GM19324 (cell line): ENCODE data around the gene GPR85.
"Not testable (repeated sequence)": the region's sequence is repeated elsewhere in the genome, so short reads cannot be mapped to it uniquely, and the experiment has no call there.

Experiments used
- ATAC-seq: cut with Tn5 transposase; IDR thresholded peaks from one replicate; pipeline ENCODE4 v1.9.1; 2021; ENCODE audit warnings: mild to moderate bottlenecking, moderate library complexity; ENCODE audit not compliant: unreplicated experiment, low FRiP score

GPR85 gene, protein sequence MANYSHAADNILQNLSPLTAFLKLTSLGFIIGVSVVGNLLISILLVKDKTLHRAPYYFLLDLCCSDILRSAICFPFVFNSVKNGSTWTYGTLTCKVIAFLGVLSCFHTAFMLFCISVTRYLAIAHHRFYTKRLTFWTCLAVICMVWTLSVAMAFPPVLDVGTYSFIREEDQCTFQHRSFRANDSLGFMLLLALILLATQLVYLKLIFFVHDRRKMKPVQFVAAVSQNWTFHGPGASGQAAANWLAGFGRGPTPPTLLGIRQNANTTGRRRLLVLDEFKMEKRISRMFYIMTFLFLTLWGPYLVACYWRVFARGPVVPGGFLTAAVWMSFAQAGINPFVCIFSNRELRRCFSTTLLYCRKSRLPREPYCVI

DNA sequence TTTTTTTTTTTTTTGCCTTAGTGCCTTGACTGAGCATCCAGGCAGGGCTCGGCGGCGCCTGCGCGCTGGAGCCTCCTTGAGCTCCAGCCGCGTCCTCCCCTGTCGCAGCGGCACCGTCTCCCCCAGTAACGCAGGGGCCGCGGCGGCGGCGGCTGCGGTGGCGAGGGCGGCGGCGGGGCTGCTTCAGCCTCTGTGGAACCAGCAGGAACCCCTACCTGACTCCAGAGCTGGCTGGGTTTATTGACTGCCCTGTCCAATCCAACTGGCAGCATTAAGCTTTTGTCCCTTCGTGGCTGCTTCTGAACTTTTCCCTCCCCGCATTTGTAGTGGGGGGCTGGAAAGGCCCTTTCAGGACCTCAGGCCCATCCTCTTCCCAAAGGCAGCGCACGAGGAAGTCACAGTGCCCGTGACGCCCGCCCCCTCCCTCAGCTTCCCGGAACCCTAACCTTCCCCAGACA, at the start of gene GPR85:
GPR85 (minus strand) TSS at position 397 of the 458 bp plus-strand sequence. CDS start 2,106 bp downstream, outside the sequence.
- ATAC-seq = peak; percentile 69

DNA sequence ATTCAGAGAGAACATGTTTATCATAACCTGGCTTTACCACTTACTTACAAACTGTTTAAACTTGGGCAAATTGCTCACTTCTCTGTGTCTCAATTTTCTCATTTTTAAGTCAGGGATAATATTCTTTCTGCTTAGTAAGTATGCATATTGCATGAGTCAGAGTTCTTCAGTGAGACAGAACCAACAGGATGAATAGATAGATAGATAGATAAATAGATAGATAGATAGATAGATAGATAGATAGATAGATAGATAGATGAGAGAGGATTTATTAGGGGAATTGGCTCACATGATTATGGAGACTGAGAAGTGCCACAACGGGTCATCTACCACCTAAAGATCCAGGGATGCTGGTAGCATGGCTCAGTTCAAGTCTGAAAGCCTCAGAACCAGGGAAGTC, 47.4 kb upstream of the GPR85 start:
- ATAC-seq = no peak

DNA sequence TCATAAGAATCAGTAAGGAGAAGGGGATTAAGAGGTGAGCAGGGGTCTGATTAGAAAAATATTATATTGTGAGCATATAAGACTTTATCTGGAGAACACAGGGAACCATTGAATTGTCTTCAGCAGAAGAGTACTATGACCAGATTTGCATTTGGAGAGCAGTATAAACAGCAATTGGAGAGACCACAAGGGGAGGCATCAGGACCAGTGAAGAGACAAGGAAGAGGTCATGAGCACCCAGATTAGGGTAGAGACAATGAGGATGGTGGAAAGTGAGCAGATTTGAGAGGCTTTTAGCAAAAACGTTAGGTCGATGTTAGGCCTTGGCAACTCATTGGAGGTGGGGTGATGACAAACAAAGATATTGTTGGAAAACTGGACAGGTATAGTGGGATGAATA, 44.7 kb upstream of the GPR85 start:
- no peak for ATAC-seq

DNA sequence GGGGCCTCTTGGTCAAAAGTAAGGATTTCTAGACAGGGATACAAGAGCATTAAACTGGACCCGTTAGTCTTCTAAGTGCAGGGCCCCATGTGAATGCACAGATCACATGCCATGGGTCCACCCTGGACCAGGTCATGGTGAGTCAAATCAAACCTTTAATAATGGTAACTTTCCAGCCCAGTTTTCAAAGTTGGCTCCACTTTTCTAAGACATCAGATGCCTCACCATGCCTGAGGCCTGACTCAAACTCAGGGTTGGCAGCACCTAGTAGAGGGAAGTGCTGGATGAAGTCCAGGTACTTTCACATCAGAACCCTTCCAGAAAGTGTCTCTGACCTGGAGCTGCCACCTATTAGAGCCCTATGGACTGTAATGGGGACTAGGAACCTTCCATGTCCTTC, 41.4 kb upstream of the GPR85 start:
- no peak for ATAC-seq

DNA sequence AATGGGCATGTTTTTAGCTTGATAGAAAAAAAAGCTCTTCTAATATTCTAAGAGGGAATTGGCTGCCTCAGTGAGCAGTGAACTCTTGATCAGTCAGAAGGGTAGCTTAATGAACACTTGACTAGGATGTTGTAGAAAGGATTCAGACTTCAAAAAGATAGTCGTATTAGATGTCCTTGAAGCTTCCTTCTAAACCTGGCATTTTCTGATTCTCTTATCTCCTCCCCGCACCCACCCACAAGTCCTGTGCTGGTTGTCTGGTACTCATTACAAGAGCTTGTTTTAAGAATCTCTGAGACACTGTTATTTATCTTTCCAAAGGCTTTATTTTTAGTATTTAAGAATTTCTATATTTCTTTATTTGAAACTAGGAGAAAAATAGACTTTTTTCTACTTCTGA, 39.1 kb upstream of the GPR85 start:
- no peak for ATAC-seq

DNA sequence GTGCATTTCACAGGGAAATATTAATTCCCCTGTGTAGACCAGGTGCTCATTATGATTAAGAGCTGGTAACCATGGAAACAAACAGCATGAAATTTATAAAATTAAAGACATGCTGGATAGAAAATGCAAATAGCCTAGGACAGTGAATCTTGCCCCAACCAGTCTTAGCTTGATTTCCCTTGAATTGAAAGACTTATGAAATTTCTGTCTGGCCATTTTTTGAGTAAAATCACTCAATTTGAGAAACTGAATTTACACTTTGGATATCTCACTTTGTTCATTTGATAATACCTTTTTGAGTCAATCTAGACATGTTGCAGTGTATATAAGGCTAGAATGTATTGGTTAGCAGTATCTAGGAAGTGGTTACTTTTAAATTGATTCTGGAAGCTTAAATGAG, 36.1 kb upstream of the GPR85 start:
- ATAC-seq = no peak

DNA sequence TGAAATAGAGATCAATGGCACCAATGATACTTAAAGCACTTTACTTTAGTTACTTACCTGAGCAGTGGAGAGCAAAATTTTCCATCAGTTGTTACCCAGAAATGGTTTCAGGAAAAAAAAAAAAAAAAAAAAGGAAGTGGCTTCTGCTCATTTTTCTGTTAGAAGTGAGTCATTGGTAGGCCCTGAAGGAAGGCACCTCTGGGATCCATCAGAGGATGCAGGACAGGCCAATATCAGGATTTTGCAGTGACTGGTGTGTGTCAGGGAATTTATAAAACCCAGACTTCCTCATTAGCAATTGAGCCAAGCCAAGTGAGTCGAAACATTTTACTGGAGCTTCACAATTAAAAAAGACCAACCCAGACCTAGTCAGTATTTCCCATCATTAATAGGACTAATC, 34.0 kb upstream of the GPR85 start:
- ATAC-seq = no peak

DNA sequence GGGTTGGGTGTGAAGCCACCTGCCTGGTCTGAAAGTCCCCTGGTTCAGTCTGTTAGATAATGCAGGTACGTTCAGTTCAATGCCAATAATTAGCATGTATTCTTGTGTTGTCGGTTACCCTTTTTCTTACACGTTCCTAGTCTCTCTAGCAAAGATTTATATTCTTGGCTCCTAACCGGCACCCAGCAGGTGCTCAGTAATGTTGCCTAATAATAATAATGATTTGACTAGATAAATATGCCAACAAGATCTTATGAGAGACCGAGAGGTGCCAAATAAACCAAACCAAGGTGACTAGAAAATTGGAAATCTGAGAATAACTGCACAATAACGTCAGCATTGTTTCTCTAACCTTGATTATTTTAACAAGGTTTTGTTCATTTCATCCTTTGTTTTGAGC, 32.8 kb upstream of the GPR85 start:
- no peak for ATAC-seq

DNA sequence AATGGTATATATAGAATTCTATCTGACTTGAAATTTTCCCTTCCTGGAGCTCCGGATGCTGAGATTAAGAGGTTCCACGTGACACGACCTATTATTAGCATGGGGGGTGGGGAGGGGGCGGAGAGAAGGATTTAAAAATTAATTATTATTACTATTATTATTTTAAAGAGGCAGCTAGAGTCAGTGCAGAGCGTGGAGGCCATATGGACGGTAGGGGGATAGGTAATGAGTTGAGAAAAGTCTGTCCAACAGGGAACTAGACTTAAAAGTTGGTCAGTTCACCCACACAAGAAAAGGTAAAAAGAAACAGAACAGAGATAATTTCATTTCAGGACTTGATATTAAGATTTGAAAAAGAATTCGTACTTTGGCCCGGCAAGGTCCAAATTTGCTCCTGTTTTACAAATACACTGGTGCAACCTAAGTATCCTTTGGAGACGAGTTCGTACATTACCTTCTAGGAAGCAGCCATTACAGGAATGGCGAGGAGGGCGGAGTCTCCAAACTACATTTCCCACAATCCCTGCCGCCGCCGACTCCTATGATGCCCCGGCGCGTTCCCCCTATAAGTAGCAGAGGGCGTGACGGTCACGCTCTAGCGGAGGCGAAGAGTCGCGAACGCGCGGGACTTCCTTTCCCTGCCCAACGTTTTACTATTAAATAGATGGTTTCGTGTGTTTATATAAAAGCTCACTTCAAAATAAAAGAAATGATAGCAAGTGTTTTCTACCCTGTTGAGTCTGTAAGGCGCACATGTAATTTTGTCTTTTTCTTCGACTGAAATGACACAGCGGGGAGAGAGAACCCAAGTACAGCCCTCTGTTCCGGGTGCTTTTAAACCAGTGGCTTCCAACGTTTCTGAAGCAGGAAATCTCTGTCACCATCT, 31.7 kb upstream of the GPR85 start, which contains the start of gene SMIM30:
SMIM30 (minus strand) TSS at position 481 of the 886 bp plus-strand sequence. CDS start 976 bp downstream, outside the sequence.
- peak; percentile 99 for ATAC-seq

DNA sequence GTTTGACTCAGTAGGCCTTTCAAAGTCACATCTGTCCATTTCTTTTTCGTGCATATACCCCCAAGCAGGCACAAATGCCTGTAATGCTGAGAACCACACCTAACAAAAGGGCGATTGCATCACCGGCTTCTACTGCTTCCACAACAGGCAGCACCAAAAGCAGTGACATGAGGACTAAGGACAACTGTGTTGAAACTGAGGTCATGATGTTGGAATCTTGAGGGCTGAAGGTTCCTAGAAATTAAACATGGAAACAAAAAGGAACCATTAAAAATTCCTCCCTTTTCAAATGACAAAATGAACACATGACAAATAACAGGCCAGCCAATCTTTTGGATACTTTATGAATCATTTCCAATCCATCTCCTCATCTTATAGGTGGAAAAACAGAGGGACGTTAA, 30.7 kb upstream of the GPR85 start:
- not testable (repeated sequence) for ATAC-seq

DNA sequence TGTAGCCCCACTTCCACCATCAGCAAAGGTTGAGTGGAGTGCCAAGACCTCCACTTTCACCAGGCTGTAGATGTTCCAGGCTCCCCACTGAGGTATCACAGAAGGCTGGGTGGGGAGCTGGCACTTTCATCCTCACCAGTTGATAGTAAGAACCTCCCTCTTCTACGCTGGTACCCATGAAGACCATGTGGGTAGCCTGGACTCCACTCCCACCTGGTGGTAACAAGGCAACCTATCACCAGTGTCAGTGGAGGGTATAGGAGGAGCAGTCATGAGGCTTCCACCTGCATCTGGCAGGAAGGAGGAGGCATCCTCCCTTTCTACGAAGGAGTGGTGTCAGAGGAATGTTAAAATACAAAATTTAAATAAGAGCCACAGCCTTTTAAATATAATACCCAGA, 27.3 kb upstream of the GPR85 start:
- peak; percentile 68 for ATAC-seq

DNA sequence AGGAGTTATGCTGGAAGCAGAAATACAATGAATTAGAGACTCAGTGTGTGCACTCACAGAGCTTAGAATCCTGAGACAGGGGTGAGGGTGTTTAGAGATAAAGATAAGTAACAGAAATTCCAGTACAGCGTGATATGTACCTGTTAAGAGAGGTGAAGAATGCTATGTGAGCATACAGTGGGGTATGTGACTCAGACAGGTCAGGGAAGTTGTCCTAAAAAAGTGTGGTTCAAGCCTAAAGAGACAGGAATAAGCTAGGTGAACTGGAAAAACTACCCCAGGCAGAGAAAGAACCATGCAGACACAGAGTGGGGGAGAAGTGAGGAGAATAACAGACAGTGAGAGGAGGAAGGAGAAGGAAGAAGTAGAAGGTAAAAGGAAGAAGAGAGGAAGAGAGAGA, 23.1 kb upstream of the GPR85 start:
- no peak for ATAC-seq

DNA sequence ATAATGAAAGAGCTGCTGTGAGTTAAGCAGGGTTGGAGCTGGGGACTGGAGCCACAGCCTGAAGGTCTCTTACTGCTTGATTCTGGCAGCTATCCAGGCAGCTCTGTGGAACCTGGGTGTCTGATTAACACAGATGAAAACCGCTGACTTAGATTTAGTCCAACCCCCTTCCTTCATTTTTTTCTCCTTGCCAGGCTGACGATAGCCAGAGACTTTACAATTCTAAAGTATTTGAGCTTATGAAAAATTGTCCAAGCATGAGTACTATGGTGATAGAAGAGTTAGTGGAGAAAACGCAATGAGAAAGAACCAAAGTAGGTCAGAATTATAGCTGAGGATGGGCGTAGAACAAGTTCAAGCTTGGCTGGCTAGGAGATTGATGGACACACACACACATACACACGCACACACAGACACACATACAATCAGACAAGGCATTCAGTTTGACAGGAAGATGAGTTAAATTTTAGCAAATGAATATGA, 13.5 kb upstream of the GPR85 start:
- ATAC-seq = no peak

DNA sequence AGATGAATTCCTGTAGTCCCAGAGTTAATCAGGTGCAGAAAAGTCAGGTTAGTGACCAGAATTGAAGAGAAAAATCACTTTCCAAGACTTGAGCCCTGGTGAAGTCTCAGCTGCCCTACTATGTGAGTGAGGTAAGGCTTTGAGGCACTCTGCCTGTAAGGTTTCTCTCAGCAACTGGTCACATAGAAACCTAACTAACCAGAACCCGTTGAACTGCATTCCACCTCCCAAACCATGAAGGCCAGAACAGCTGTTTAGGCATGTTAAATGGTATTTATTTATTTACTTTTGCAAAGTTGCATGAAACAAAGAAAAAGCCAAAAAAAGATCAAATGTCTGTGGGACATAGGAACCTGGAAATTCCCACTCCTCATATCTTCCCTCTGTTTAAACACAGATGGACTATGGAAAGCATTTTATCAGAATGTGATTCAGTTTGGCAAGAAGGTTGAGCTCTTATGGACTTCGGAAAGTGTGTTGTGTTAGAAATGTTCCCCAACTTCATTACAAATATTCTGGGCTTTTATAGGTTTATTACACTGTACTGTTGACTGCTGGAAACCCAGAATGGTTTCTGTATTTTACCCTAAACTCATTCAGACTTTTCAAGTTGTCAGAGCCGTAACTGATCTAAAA, 12.8 kb upstream of the GPR85 start:
- no peak for ATAC-seq

DNA sequence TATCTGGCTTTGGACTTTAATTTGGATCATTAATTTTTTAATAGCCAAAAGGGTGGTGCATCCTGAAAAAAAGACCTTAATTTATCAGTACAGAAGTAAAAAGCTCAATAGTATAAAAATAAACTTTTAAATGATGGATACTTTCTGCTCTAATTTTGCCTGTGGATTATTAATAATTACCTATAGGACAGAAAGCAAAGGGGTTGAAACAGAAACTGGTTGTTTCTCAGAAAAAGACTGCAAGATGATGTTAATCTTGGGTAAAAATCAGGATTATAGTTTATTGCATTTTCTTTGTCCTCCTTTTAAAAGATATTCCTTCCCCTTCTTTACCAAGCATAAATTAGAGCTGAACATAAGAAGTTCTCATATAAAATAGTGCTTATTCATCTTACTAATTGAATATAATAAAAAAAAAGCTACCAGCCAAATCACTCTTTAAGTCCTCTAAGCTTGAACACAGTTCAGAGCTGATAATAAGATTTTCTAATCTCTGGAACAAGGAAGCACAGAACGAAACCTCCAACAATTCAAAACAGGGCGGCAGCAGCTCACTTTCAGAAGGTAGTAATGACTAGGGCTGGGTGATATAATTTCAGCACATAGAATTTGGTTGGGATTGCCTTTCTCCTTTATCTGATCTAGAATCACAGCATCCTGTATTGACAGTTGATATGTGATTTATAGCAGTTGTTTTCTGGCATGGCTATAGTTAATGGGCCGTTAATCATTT, 8.1 kb upstream of the GPR85 start:
- peak; percentile 64 for ATAC-seq

DNA sequence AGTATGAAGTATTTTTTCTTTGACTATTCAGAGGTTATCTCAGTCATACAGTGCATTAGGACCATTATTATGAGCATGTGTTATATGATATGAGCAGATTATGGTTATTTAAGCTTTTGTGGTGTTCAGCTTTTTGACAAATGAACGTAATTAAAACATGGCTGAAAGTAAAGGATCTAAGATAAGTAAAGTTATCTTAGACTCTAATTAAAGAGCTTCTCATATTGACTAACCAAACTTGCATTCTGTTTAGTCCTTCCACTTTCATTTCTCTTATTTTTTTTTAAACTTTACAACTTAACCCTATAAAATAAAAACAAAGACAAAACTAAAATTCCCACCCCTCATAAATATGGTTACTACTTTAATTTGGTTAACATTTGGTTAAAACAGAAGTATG, 6.9 kb upstream of the GPR85 start:
- no peak for ATAC-seq

DNA sequence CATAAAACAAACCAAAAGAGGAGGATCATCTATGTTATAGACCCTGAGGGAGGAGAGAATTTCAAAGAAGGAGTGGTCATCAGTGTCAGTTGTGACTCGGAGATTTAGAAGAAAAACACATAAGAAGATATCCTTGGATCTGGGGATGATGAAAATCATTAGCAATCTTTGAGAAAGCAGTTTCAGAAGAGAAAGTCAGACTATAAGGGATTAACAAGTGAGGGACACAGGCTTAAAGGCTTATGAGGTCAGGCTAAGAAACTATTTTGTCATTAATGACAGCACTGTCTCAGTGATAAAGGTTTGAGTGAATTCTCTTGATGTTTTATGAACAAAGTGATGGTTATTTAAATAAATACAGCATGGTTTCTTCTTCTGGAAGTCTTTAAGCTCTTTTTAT, 6.1 kb upstream of the GPR85 start:
- no peak for ATAC-seq

DNA sequence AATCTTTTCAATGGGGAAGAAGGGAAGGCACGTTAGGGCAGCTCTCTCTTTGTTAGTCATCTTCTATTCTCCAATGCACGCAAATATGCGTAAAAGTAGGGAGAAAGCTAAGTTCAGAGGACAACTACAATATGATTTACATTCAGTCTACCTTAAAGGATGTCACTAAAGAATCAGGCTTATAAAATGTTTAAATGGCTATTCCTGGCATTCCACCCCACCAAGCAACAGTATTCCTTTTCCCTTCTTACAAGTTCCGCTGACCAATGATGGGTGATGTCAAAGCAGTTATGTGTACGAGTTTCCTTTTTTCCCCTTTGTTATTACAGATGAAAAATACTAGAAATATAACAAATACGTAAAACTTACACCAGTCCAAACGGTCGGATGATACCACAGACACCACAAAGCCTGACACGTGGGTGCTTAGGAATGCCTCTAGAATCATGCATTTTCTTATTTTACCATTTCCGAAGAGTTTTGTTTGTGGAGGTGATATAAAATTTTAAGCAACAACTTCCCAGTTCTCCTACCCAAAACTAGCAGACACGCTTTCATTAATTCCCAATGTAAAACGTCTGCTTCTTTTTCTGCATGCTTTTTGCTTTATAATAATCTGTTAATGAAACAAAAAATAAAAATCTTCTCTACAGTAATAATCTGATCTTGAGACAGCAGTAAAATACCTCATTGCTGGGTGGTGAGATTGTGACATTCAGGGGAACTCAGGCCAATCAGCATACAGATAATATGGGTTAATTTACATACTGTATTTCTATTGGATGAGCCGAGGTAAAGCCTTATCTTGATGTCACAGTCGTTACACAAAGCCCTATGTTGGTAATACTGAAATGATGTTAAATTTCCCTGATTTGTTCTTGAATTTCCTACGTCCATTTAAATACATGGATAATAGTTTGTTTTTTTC, 708 bp upstream of the GPR85 start:
- ATAC-seq = no peak

DNA sequence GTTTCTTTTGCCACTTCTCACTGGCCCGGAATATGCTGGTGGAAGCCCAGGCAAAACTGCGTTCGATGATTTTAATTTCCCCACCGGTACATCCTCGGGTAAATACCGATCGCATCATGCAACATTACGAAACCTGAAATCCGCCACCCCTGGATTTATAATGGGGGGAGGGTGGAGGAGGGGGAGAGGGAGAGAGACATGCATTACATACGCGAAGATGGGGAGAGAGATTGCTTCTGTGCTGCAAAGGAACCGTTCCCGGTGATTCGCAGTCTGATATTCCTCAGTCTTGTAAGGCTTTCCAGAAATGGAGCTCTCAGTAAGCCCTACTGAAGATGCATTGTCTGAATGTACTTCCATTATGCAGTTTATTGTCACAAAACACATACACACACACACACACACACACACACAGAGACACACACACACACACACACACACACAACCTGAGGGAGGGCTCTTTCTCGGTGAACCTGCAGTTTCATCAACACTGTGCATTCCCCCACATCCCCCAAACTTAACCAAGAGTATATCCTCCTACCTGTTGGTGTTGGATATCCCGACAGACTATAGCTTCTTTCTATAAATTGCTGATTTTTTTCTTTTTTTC, 741 bp downstream of the GPR85 start:
- ATAC-seq = no peak
